Epithelial cell of esophagus (primary cell): ENCODE results near the gene HIC2.
"Not testable (repeated sequence)": the region's sequence is repeated elsewhere in the genome, so short reads cannot be mapped to it uniquely, and the experiment has no call there.

ENCODE experiments used
- DNase-seq: peaks from one replicate; pipeline ENCODE4 v3.0.0; 2010; ENCODE audit warnings: low read depth
- H3K4me3 ChIP-seq: 2 replicates; pipeline ENCODE4 v1.5.1; 2011; ENCODE audit warnings: mild to moderate bottlenecking, low read length, control low read depth

HIC2 gene, protein sequence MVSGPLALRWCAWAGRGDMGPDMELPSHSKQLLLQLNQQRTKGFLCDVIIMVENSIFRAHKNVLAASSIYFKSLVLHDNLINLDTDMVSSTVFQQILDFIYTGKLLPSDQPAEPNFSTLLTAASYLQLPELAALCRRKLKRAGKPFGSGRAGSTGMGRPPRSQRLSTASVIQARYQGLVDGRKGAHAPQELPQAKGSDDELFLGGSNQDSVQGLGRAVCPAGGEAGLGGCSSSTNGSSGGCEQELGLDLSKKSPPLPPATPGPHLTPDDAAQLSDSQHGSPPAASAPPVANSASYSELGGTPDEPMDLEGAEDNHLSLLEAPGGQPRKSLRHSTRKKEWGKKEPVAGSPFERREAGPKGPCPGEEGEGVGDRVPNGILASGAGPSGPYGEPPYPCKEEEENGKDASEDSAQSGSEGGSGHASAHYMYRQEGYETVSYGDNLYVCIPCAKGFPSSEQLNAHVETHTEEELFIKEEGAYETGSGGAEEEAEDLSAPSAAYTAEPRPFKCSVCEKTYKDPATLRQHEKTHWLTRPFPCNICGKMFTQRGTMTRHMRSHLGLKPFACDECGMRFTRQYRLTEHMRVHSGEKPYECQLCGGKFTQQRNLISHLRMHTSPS

DNA sequence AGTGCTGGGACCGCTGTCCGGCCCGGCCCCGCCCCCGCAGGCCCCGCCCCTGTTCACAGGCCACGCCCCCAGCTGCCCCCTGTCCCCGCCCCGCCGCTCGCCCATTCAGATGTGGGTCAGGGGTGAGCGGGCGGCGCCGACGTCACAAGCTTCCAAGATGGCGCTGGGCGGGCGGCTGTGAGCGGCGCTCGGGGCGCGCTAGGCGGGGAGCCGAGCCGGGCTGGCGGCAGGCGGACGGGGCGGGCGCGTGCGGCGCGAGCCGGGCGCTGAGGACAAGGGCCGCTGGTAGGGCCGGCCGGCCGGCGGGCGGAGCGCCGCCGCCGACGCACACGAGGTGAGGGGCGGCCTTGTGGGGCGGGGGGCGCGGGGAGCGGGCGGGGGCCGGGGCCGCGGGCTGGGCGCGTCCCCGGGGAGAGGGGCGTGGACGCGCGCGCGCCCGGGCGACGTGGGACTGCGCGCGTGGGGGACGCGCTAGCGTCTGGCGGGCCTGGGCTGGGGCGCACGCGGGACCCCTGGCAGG, at the start of gene HIC2:
Gene HIC2 (plus strand): TSS at position 145 of the 520 bp plus-strand sequence. CDS start 25,461 bp downstream, outside the sequence.
- not testable (repeated sequence) for H3K4me3 ChIP-seq, DNase-seq

DNA sequence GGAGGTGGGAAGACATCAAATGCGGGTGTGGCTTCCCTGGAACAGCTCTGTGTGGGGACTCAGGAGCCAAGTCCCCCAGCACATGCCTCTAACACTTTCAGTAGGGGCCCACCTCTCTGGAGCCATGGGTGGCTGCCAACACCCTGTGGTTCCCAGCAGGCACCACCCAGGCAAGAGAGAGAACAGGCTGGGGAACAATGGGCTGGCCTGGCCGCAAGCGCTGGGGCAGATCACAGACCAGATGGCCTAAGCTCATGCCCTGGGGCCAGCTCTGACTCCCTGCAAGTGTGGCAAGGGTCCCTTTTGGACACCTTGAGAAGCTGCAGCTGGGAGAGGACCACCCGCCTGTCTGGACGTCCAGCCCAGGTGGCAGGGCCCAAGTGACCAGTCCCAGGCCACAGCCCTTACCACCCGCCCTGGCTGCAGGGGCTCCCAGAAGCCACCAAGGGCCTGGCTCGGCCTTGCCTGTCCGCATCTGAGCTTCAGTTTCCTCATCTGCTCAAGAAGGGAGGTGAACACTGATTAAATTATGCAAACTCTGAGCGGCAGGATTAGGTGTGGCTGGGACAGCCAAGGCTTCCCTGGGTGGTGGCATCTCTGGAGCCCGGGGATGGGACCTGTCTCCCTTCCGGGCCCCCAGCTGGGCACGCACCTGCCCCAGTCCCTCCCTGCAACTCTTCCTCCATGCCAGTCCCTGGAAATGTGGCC, 48.4 kb upstream of the HIC2 start:
- H3K4me3 ChIP-seq, DNase-seq: not testable (repeated sequence)

- H3K4me3 ChIP-seq, DNase-seq: not testable (repeated sequence)
Measured at GRCh38 chr22:21375880-21376279, 41.3 kb upstream of the HIC2 start.

DNA sequence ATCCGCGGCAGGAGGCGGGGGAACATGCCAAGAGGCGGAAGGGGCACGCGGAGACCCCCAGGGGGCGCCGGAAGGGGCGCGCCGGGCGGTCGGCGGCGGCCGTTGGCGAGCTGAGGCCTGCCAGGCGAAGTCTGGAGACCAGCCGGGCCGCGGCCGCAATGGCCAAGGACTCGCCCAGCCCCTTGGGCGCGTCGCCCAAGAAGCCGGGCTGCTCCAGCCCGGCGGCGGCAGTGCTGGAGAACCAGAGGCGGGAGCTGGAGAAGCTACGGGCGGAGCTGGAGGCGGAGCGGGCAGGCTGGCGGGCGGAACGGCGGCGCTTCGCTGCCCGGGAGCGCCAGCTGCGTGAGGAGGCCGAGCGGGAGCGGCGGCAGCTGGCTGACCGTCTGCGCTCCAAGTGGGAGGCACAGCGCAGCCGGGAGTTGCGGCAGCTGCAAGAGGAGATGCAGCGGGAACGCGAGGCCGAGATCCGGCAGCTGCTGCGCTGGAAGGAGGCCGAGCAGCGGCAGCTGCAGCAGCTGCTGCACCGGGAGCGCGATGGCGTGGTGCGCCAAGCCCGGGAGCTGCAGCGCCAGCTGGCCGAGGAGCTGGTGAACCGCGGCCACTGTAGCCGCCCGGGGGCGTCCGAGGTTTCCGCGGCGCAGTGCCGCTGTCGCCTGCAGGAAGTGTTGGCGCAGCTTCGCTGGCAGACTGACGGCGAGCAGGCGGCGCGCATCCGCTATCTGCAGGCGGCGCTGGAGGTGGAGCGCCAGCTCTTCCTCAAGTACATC, 33.3 kb upstream of the HIC2 start, which contains the start of gene RIMBP3B:
Gene RIMBP3B (plus strand): TSS at position 51 of the 767 bp plus-strand sequence. CDS start 108 bp downstream, at position 159.
- H3K4me3 ChIP-seq, DNase-seq: not testable (repeated sequence)

DNA sequence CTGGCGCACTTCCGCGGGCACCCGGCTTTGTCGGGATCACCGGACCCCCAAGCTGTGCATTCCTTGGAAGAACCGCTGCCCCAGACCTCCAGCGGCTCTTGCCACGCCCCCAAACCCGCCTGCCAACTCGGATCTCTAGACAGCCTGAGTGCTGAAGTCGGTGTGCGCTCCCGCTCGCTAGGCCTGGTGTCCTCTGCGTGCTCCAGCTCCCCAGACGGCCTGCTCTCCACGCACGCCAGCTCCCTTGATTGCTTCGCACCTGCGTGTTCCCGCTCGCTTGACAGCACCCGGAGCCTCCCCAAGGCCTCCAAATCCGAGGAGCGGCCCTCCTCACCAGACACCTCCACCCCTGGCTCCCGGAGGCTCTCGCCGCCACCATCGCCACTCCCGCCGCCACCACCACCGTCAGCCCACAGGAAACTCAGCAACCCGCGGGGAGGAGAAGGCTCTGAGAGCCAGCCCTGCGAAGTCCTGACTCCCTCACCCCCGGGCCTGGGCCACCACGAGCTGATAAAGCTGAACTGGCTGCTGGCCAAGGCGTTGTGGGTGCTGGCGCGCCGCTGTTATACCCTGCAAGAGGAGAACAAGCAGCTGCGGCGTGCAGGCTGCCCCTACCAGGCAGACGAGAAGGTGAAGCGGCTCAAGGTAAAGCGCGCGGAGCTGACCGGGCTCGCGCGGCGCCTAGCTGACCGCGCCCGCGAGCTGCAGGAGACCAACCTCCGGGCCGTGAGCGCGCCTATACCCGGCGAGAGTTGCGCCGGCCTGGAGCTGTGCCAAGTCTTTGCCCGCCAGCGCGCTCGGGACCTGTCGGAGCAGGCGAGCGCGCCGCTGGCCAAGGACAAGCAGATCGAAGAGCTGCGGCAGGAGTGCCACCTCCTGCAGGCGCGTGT, 32.5 kb upstream of the HIC2 start:
- H3K4me3 ChIP-seq, DNase-seq: not testable (repeated sequence)

- DNase-seq, H3K4me3 ChIP-seq: not testable (repeated sequence)
Measured at GRCh38 chr22:21389480-21389879, 27.7 kb upstream of the HIC2 start.

DNA sequence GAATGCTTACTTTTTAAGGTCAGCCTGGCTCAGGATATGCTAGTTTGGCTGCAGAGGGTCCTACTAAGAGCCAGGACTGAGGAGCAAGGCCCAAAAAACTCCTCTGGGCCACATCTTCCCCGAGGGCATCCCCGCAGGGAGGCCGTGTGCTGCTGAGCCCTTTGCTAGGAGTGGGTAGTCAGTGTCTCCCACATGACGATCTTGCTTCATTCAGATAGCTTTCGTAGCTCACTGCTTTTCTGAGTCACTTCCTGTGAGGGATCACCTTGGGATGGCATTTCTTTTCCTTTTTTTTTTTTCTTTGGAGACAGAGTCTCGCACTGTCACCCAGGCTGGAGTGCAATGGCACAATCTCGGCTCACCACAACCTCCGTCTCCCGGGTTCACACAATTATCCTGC, 27.2 kb upstream of the HIC2 start:
- not testable (repeated sequence) for DNase-seq, H3K4me3 ChIP-seq

- not testable (repeated sequence) for DNase-seq, H3K4me3 ChIP-seq
Measured at GRCh38 chr22:21394613-21395012, 22.6 kb upstream of the HIC2 start.

- not testable (repeated sequence) for DNase-seq, H3K4me3 ChIP-seq
Measured at GRCh38 chr22:21401197-21401969, 15.8 kb upstream of the HIC2 start.

DNA sequence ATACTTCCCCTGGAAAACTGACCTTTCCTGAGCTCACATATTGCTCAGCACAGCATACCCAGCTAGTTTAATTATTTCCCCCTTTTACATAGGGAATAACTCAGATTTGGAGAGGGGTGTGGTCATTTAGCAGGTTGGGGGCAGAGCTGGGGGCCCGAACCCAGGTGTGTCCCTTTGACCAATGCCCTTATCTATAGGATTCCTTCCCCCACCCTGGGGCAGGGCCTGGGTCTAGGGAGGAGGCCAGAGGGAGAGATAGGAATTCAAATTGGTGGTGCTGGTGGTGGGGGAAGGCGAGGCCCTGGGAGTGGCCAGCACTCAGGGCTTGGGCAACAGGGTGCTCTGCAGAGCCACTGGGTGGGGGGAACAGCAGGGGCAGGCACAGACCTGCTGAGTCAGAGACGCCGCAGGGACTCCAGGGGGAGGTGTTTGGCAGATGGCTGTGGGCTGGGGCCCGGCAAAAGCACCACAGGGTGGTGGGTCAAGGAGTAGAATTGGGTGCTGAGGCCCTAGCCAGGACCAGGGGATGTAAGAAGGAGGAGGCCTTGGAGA, 14.3 kb upstream of the HIC2 start:
- not testable (repeated sequence) for H3K4me3 ChIP-seq, DNase-seq

DNA sequence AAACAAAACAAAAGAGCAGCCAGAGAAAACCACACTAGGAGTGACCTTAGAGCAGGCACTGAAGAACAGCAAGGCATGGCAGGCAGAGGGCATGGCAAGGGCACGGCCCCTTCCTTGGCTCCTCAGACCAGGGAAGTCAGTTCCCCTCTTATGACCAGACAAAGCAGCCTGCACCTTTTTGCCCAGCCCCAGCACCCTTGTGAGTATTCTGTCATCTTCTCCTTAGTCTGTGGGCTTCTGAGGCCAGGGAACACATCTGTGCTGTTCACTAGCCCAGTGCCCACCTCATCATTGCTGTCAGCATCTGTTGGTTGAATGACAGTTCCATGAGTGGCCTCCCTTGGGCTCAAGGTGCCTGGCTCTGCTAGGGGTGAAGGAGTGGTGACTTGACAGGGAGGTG, 10.0 kb upstream of the HIC2 start:
- DNase-seq: not testable (repeated sequence)

DNA sequence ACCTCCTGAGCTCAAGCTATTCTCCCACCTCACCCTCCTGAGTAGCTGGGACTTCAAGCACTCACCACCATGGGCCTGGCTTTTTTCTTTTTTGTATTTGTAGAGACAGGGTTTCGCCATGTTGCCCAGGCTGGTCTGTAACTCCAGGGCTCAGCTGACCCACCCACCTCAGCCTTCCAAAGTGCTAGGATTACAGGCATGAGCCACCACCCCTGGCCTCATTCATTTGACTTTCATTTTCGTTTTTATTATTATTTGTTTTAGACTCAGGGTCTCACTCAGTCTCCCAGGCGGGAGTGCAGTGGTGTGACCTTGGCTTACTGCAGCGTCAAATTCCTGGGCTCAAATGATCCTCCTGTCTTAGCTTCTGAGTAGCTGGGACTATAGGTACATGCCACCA, 9.4 kb upstream of the HIC2 start:
- not testable (repeated sequence) for H3K4me3 ChIP-seq, DNase-seq

More for the DNA sequence above, 10.0 kb upstream of the HIC2 start:
- H3K4me3 ChIP-seq: not testable (repeated sequence)

DNA sequence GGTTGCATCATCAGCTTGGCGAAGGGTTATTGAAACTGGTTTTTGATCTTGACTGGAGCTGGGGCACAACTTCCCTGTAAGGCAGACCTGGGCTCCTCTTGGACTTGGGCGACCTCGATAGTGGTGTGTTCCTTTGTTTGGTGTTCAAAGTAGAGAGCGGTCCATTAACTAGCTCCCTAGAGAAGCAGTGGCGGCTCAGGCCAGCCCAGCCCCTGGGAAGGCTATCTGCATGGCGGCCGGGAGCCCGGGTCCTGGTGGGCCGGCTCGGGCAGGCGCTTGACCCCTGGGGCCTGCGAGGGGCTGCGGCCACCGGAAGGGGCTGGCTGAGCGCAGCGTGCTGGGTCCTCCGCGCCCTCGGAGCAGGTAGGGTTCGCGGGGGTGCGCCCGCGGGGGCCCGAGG, 796 bp upstream of the HIC2 start:
- not testable (repeated sequence) for H3K4me3 ChIP-seq, DNase-seq

DNA sequence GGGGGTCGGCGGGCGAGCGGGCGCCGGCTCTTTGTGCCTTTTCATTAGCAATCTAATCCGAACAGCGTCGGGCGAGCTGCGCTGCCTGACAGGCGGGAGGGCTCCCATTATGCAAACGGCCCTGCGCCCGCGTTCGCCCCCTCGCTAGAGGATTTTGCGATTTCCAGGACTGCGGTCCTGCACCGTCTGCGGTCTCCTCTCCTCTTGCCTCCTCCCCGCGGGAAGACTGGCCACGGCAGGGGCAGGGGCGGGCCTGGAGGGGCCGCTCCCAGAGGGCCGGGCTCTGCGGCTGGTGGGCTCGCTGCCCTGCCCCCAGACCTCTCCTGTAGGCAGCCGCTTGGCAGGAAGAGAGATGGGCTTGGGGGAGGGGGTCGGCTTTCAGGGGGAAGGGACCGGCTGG, 682 bp downstream of the HIC2 start:
- not testable (repeated sequence) for H3K4me3 ChIP-seq, DNase-seq

DNA sequence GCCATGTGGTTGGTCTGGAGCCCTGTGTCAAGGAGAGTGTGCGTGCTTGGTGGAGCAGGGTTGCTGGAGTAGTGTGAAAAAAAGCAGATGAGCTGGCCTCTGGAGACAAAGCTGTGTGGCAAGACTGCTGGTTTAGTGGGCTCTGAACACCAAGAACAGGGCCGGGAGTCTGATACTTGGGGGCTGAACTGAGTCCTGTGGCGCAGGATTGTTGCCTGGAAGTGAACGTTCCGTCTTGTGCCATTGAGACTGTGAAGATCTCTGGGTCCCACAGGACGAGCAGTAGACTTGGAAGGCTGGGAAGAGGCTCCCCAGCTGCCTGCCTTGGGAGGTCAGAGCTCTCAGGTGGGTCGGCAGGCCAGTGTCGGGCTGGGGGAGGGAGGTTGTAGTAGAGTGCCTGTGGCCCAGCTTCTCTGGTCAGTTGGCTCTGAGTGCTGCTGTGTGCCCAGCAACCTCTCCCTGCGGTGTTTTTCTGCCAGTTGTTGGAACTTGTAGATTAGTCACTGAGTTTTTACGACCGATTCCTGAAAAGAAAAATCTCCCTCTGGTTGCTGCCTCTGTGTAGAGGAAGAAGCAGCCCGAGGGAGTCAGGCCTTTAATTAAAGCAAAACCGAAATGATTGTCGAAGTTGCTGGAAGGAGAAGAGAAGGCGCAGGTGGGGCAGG, 1.9 kb downstream of the HIC2 start:
- not testable (repeated sequence) for H3K4me3 ChIP-seq, DNase-seq

DNA sequence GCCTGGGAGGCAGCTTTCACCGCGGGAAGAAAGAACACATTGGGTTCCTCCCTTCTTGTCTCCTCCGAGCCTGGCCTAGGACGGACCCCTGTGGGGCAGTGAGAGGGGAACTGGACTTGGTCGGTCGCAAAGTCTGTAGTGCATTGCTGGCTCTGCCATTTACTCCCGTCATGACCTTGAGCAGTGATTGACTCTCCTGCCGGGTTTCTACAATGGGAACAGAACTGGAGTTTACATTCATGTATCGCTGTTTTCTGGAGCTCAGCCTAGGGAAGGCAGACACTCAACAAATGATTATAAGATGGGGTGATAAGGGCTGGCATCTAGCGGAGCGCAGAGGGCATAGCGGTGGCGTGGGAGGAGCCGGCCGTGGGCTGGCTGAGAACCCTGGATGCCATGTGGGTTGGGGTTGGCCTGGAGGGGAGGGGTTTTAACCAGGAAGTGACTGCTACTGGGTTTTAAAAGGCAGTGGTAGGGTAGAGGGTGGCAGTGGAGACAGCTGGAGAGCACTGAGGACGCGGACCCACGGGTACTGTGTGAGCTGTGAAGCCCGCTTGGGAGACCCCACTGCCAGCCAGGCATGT, 3.1 kb downstream of the HIC2 start:
- DNase-seq, H3K4me3 ChIP-seq: not testable (repeated sequence)
